Ectodermal cell (in vitro differentiated cells): ENCODE results near the gene OR9Q1.
"Not testable (repeated sequence)": the region's sequence is repeated elsewhere in the genome, so short reads cannot be mapped to it uniquely, and the experiment has no call there.

Experiments
- H3K27ac ChIP-seq: 2 replicates; pipeline ENCODE4 v1.7.0; 2013; ENCODE audit warnings: mild to moderate bottlenecking, low read depth, low read length; ENCODE audit not compliant: insufficient read depth, poor library complexity, severe bottlenecking
- H3K27me3 ChIP-seq: 2 replicates; pipeline ENCODE4 v1.7.0; 2013; ENCODE audit warnings: mild to moderate bottlenecking, low read length; ENCODE audit not compliant: insufficient read depth, control insufficient read depth, poor library complexity, severe bottlenecking
- H3K36me3 ChIP-seq: one replicate; pipeline ENCODE4 v1.7.0; 2013; ENCODE audit warnings: low read length; ENCODE audit not compliant: control insufficient read depth, insufficient read depth
- H3K4me1 ChIP-seq: one replicate; pipeline ENCODE4 v1.7.0; 2013; ENCODE audit warnings: low read length; ENCODE audit not compliant: control insufficient read depth, insufficient read depth
- H3K4me3 ChIP-seq: 2 replicates; pipeline ENCODE4 v1.7.0; 2013; ENCODE audit warnings: low read depth, low read length, control low read depth; ENCODE audit not compliant: insufficient read depth
- H3K9me3 ChIP-seq: 2 replicates; pipeline ENCODE4 v1.7.0; 2013; ENCODE audit warnings: mild to moderate bottlenecking, low read length, moderate library complexity; ENCODE audit not compliant: control insufficient read depth
- WGBS, 2 experiments: methylation state at CpG; one replicate each; pipeline ENCODE4 v1.1.7; 2013; ENCODE audit warnings: missing lambda C conversion rate in 2 of 2; 5-methylcytosine and 5-hydroxymethylcytosine counted together

Gene OR9Q1

DNA sequence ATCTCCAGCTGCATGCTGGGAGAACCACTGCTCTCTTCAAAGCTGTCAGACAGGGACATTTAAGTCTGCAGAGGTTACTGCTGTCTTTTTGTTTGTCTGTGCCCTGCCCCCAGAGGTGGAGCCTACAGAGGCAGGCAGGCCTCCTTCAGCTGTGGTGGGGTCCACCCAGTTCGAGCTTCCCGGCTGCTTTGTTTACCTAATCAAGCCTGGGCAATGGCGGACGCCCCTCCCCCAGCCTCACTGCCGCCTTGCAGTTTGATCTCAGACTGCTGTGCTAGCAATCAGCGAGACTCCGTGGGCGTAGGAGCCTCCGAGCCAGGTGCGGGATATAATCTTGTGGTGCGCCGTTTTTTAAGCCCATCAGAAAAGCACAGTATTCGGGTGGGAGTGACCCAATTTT is 24.2 kb upstream of the OR9Q1 start:
- H3K27ac ChIP-seq, H3K4me1 ChIP-seq, H3K27me3 ChIP-seq, H3K9me3 ChIP-seq, H3K36me3 ChIP-seq, H3K4me3 ChIP-seq: not testable (repeated sequence)
- WGBS, 2 experiments = 59 to 66% methylated on average over 13 of the region's 13 CpGs

DNA sequence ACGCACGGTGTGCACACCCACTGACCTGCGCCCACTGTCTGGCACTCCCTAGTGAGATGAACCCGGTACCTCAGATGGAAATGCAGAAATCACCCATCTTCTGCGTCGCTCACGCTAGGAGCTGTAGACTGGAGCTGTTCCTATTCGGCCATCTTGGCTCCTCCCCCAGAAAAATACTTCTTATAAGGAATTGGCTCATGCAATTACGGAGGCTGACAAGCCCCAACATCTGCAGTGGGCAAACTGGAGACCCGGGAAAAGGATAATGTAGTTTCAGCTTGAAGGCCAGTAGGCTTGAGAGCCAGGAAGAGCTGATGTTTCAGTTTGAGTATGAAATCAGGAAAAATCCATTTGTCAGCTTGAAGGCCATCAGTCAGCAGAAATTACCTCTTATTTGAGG is 23.7 kb upstream of the OR9Q1 start:
- not testable (repeated sequence) for H3K4me3 ChIP-seq, H3K27me3 ChIP-seq, H3K36me3 ChIP-seq, H3K9me3 ChIP-seq, H3K27ac ChIP-seq, H3K4me1 ChIP-seq
- 91 to 93% methylated on average over 10 of the region's 10 CpGs for WGBS, 2 experiments

GRCh38 chr11:58000699-58001098 is 23.0 kb upstream of the OR9Q1 start:
- H3K9me3 ChIP-seq = no peaks in the 10 kb centered on the region
- no peaks in the 10 kb centered on the region for H3K4me1 ChIP-seq
- H3K36me3 ChIP-seq = no peaks in the 10 kb centered on the region
- H3K27ac ChIP-seq = no peak overlapping the region
- 64 to 65% methylated on average over 4 to 5 of the region's 5 CpGs for WGBS, 2 experiments
- no peaks in the 10 kb centered on the region for H3K27me3 ChIP-seq
- H3K4me3 ChIP-seq = no peak overlapping the region

DNA sequence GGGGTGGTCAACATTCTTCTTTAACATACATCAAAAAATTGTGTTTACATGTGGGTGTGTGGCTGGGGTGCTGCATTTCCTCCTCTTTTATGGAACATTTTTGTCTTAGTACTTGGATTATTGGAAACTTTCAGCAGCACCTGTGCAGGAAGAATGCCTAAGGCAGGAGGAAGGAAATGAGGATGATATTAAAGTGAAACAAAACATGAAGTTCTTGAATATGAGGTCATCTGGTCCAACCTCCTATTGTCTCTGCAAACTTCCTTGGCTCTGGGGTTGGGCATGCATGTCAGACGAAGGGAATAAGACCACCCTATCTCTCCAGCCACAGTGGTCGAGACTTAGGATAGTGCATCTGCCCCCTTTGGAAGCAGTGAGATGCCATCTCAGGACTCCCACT is 20.6 kb upstream of the OR9Q1 start:
- WGBS, 2 experiments = 93 to 96% methylated on average over 2 of the region's 2 CpGs
- H3K4me1 ChIP-seq = no peaks in the 10 kb centered on the region
- H3K27me3 ChIP-seq = no peaks in the 10 kb centered on the region
- H3K27ac ChIP-seq = no peak overlapping the region
- H3K4me3 ChIP-seq = no peak overlapping the region
- no peaks in the 10 kb centered on the region for H3K9me3 ChIP-seq
- no peaks in the 10 kb centered on the region for H3K36me3 ChIP-seq

GRCh38 chr11:58003591-58003990 is 20.1 kb upstream of the OR9Q1 start:
- Histone ChIP-seq H3K27me3 (no peaks in the 10 kb centered on the region), H3K9me3 (no peaks in the 10 kb centered on the region), H3K4me3 (no peak overlapping the region), H3K36me3 (no peaks in the 10 kb centered on the region), H3K27ac (no peak overlapping the region), H3K4me1 (no peaks in the 10 kb centered on the region)

GRCh38 chr11:58004664-58005063 is 19.0 kb upstream of the OR9Q1 start:
- H3K9me3 ChIP-seq = no peaks in the 10 kb centered on the region
- no peaks in the 10 kb centered on the region for H3K4me1 ChIP-seq
- no peak overlapping the region for H3K27ac ChIP-seq
- WGBS, 2 experiments = 80 to 88% methylated on average over 5 to 6 of the region's 6 CpGs
- no peaks in the 10 kb centered on the region for H3K36me3 ChIP-seq
- no peak overlapping the region for H3K4me3 ChIP-seq
- H3K27me3 ChIP-seq = no peaks in the 10 kb centered on the region

GRCh38 chr11:58006940-58007339 is 16.7 kb upstream of the OR9Q1 start:
- 94 to 97% methylated on average over 2 of the region's 2 CpGs for WGBS, 2 experiments
- H3K27ac ChIP-seq = no peak overlapping the region

DNA sequence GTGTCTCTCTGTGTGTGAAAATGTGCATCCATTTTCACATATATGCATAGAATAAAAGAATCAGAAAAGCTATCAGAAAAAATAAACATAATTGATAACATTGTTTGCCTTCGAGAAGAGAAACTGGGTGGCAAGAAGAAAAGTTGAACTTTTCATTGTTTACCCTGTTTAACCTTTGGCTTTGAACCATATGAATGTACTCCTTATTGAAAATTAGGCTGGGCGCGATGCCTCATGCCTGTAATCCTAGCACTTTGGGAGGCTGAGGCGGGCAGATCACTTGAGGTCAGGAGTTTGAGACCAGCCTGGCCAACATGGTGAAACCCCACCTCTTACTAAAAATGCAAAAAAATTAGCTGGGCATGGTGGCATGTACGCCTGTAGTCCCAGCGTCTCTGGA is 11.9 kb upstream of the OR9Q1 start:
- 83 to 85% methylated on average over 6 of the region's 6 CpGs for WGBS, 2 experiments
- no peak overlapping the region for H3K27ac ChIP-seq
- no peaks in the 10 kb centered on the region for H3K9me3 ChIP-seq
- no peak overlapping the region for H3K4me3 ChIP-seq
- no peaks in the 10 kb centered on the region for H3K4me1 ChIP-seq
- H3K36me3 ChIP-seq = no peaks in the 10 kb centered on the region
- H3K27me3 ChIP-seq = no peaks in the 10 kb centered on the region

More at GRCh38 chr11:58006940-58007339, 16.7 kb upstream of the OR9Q1 start:
- Histone ChIP-seq H3K4me3 (no peak overlapping the region), H3K27me3 (no peaks in the 10 kb centered on the region), H3K36me3 (no peaks in the 10 kb centered on the region), H3K4me1 (no peaks in the 10 kb centered on the region), H3K9me3 (no peaks in the 10 kb centered on the region)

GRCh38 chr11:58024601-58025091 is 965 bp downstream of the OR9Q1 start:
- no peaks in the 10 kb centered on the region for H3K36me3 ChIP-seq
- no peaks in the 10 kb centered on the region for H3K9me3 ChIP-seq
- H3K27me3 ChIP-seq = no peaks in the 10 kb centered on the region
- 82 to 84% methylated on average over 7 to 8 of the region's 8 CpGs for WGBS, 2 experiments
- H3K27ac ChIP-seq = no peak overlapping the region
- no peaks in the 10 kb centered on the region for H3K4me1 ChIP-seq
- no peak overlapping the region for H3K4me3 ChIP-seq

DNA sequence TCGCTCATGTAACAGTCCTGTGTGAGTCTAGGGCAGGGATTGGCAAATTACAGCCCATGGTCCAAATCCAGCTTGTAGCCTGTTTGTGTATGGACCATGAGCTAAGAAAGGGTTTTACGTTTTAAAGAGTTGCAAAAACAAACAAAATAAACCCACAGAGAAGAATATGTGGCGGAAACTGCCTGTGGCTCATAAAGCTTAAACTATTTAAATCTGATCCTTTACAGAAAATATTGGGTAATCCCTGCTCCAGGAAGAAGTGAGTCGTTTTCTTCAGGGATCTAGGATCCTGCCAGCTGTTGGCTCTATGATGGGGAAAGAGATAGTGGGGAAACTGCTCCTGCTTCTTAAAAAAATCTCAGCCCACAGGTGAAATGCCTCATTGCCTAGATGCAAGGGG is 3.7 kb downstream of the OR9Q1 start:
- Histone ChIP-seq H3K4me1 (no peaks in the 10 kb centered on the region), H3K9me3 (no peaks in the 10 kb centered on the region), H3K27ac (no peak overlapping the region), H3K36me3 (no peaks in the 10 kb centered on the region), H3K27me3 (no peaks in the 10 kb centered on the region), H3K4me3 (no peak overlapping the region)
- WGBS, 2 experiments = 88 to 91% methylated on average over 4 of the region's 4 CpGs
